ENCODE measurements around the gene SNTN. TPM values are rescaled to one million over a fixed set of nuclear protein-coding genes. Genes with fewer than 3 reads are reported as not detected.

Gene SNTN
- total RNA-seq: not detected

- TF ChIP-seq CTCF (IDR thresholded peaks at IDR 0.05; ENCODE audit: low read depth): no peak
Observed at GRCh38 chr3:63652066-63652725, at the start of gene SNTN. TSS of gene SNTN (plus strand) at chr3:63652675. CDS start at chr3:63652688, 13 bp downstream.

- TF ChIP-seq CTCF (IDR thresholded peaks at IDR 0.05; ENCODE audit: low read depth): no peak
Observed at GRCh38 chr3:63607716-63608115, 44.8 kb upstream of the SNTN start.

GRCh38 chr3:63609408-63609807 is 43.1 kb upstream of the SNTN start:
- no peak for TF ChIP-seq CTCF (IDR thresholded peaks at IDR 0.05; ENCODE audit: low read depth)

GRCh38 chr3:63609834-63610233 is 42.6 kb upstream of the SNTN start:
- TF ChIP-seq CTCF (IDR thresholded peaks at IDR 0.05; ENCODE audit: low read depth): no peak

- no peak for TF ChIP-seq CTCF (IDR thresholded peaks at IDR 0.05; ENCODE audit: low read depth)
Observed at GRCh38 chr3:63611382-63611781, 41.1 kb upstream of the SNTN start.

- TF ChIP-seq CTCF (IDR thresholded peaks at IDR 0.05; ENCODE audit: low read depth): no peak
Observed at GRCh38 chr3:63613561-63613960, 38.9 kb upstream of the SNTN start.

GRCh38 chr3:63617391-63617790 is 35.1 kb upstream of the SNTN start:
- TF ChIP-seq CTCF (IDR thresholded peaks at IDR 0.05; ENCODE audit: low read depth): no peak
